Measurements from ENCODE around the gene EFHD1.

- TF ChIP-seq CTCF (IDR thresholded peaks at IDR 0.05; ENCODE audit: low read depth, low read length) (no peak), MYC (IDR thresholded peaks at IDR 0.05; ENCODE audit: low read depth, low read length) (no peak), POLR2A (IDR thresholded peaks at IDR 0.05; ENCODE audit: extremely low read depth, insufficient read length) (no peak)
These were observed 33.2 kb upstream of the EFHD1 start for GRCh38 chr2:232600053-232600773.
